ENCODE measurements around the gene ZNF816. TPM values are rescaled to one million over a fixed set of nuclear protein-coding genes. Genes with fewer than 3 reads are reported as not detected.

Gene ZNF816
- total RNA-seq, 2 donors from 2014 or later = 6.5 to 13.7 TPM

DNA sequence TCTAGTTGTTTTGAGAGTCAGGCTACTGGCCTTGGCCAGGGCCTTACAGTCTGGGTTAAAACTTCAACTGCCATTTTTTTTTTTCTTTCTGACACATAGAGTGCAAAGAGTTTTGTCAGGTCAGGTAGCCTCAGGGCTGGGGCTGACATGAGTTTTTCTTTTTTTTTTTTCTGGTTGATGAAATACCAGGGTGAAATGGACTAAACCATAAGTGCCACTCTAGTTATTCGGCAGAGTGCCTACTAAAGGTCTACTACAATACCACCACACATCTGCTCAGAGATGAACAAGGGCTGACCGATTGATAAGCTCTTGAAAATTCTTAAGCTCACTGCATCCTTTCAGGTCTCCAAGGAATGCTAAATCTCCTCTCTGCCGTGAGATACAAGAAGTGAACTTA lies 60.8 kb downstream of the ZNF816 start:
- ATAC-seq (ENCODE audit: insufficient number of reproducible peaks, low FRiP score, low read depth) (no peak), DNase-seq (ENCODE audit: low spot score) (no peak)
- peaks cover 1 to 7% of the 10 kb centered on the region in 2 donors for H3K4me1 ChIP-seq (ENCODE audit: control insufficient read depth in 1 of 2, low read depth in 2 of 2)
- H3K4me3 ChIP-seq = no peak overlapping the region
- TF ChIP-seq, protein P1, sequence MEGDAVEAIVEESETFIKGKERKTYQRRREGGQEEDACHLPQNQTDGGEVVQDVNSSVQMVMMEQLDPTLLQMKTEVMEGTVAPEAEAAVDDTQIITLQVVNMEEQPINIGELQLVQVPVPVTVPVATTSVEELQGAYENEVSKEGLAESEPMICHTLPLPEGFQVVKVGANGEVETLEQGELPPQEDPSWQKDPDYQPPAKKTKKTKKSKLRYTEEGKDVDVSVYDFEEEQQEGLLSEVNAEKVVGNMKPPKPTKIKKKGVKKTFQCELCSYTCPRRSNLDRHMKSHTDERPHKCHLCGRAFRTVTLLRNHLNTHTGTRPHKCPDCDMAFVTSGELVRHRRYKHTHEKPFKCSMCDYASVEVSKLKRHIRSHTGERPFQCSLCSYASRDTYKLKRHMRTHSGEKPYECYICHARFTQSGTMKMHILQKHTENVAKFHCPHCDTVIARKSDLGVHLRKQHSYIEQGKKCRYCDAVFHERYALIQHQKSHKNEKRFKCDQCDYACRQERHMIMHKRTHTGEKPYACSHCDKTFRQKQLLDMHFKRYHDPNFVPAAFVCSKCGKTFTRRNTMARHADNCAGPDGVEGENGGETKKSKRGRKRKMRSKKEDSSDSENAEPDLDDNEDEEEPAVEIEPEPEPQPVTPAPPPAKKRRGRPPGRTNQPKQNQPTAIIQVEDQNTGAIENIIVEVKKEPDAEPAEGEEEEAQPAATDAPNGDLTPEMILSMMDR (IDR thresholded peaks at IDR 0.05) = no peak
- no peak overlapping the region for H3K27ac ChIP-seq
- H3K9me3 ChIP-seq = peaks cover 4% of the 10 kb centered on the region
- no peaks in the 10 kb centered on the region for H3K27me3 ChIP-seq (replicated peaks; ENCODE audit: insufficient read depth)
- H3K36me3 ChIP-seq = peaks cover 7% of the 10 kb centered on the region

Other genes starting within 250 kb of the ZNF816 start
- 10 to 100 TPM; 26.3 to 30.0 TPM for gene ZNF611, start 227.8 kb downstream of the ZNF816 start, total RNA-seq
- 10 to 100 TPM; 10.4 to 15.2 TPM for gene ZNF600, start 176.1 kb downstream of the ZNF816 start, total RNA-seq
- 10 to 100 TPM in 1 of 2 donors, 1 to 10 TPM in 1; 6.0 to 11.9 TPM for gene ZNF28, start 141.2 kb downstream of the ZNF816 start, total RNA-seq
- 10 to 100 TPM in 1 of 2 donors, 1 to 10 TPM in 1; 7.3 to 18.2 TPM for gene ZNF468, start 105.3 kb downstream of the ZNF816 start, total RNA-seq
- gene ZNF320, start 65.2 kb downstream of the ZNF816 start, total RNA-seq = 10 to 100 TPM; 18.3 to 26.1 TPM
- 1 to 10 TPM; 1.4 to 2.6 TPM for gene ZNF888, start 39.5 kb downstream of the ZNF816 start, total RNA-seq
- not detected for gene ERVV-1, start 51.0 kb upstream of the ZNF816 start, total RNA-seq
- not detected for gene ERVV-2, start 81.9 kb upstream of the ZNF816 start, total RNA-seq
- 10 to 100 TPM; 32.9 to 67.2 TPM for gene ZNF160, start 140.5 kb upstream of the ZNF816 start, total RNA-seq
- 1 to 10 TPM; 2.3 to 7.1 TPM for gene ZNF415, start 170.0 kb upstream of the ZNF816 start, total RNA-seq
- gene ZNF347, start 196.2 kb upstream of the ZNF816 start, total RNA-seq = 10 to 100 TPM in 1 of 2 donors, 1 to 10 TPM in 1; 8.8 to 16.6 TPM
- 1 to 10 TPM; 4.5 to 6.6 TPM for gene ZNF665, start 230.5 kb upstream of the ZNF816 start, total RNA-seq

Data from thoracic aorta (tissue), 2 donors.